HepG2 (cell line): ENCODE results near the gene BMPER. TPM values are rescaled to one million over a fixed set of nuclear protein-coding genes. Genes with fewer than 3 reads are reported as not detected.

Source experiments
- ATAC-seq: fragments of 200-7000 bp; cut with Tn5 transposase; 3 replicates; pipeline ENCODE4 v1.9.1; 2020; ENCODE audit warnings: mild to moderate bottlenecking, moderate library complexity
- BruUV-seq: library from RNA; stranded (reverse); fragments of 400-500 nt; replicated peaks from 2 replicates; lab custom pipeline; 2021; lab: Mats Ljungman, UMichigan
- CTCF ChIA-PET: fragments of 300-600 bp; formaldehyde crosslinking; extraction: SDS; loops from one replicate; lab custom pipeline; 2021; ENCODE audit warnings: low total read pairs, inconsistent platforms, low intra/inter-chr PET ratio; lab: Yijun Ruan, JAX
- POLR2A ChIA-PET: fragments of 350-600 bp; sonication (Branson Sonifier 250); formaldehyde crosslinking; loops from one replicate; lab custom pipeline; 2020; ENCODE audit warnings: antibody characterized with exemption, inconsistent platforms; lab: Yijun Ruan, JAX
- DNase-seq: peaks from one replicate; pipeline ENCODE4 v3.0.0-alpha.2; 2015; ENCODE audit warnings: low spot score
- FAIRE-seq: peaks from 3 replicates; lab custom pipeline; 2011; peaks lifted over from hg19 to GRCh38; lab: Jason Lieb, UNC
- H2AFZ ChIP-seq: one replicate; pipeline ENCODE4 v1.6.1; 2011; ENCODE audit warnings: low read length, inconsistent platforms
- H3K27ac ChIP-seq: fragments of 300-600 bp; 3 replicates; pipeline ENCODE4 v1.8.0; 2011; ENCODE audit warnings: mixed run types, mild to moderate bottlenecking, mixed read lengths, low read length, inconsistent platforms; ENCODE audit not compliant: insufficient read depth; ENCODE audit errors: extremely low read length
- H3K27me3 ChIP-seq, 2 experiments: fragments of 200-600 bp in 1 of 2; 2 replicates in 1 of 2; 3 replicates in 1 of 2; pipeline versions ENCODE4 v1.6.0 to v1.8.0; 2011; ENCODE audit warnings: low read length in 2 of 2, mild to moderate bottlenecking in 2 of 2, moderate library complexity in 2 of 2, inconsistent platforms in 1 of 2; ENCODE audit not compliant: insufficient read depth in 2 of 2, control insufficient read depth in 1 of 2
- H3K36me3 ChIP-seq, 2 experiments: fragments of 200-600 bp in 1 of 2; replicated peaks in 1 of 2; 2 replicates in 1 of 2; 3 replicates in 1 of 2; pipeline versions ENCODE4 v1.5.1 to v1.8.0; 2011; ENCODE audit warnings: low read length in 2 of 2, inconsistent platforms in 1 of 2; ENCODE audit not compliant: insufficient read depth in 2 of 2, control insufficient read depth in 1 of 2
- H3K4me1 ChIP-seq: 2 replicates; pipeline ENCODE4 v1.5.1; 2012; ENCODE audit warnings: low read length, inconsistent platforms; ENCODE audit not compliant: insufficient read depth
- H3K4me2 ChIP-seq: 2 replicates; pipeline ENCODE4 v1.6.0; 2011; ENCODE audit warnings: low read depth, low read length, inconsistent platforms
- H3K4me3 ChIP-seq, 3 experiments: fragments of 200-600 bp in 1 of 3; sonication (generic), shearing (Covaris generic) in 1 of 3; replicated peaks in 1 of 3; 2 replicates each; pipeline ENCODE4 v1.5.1; 2011 to 2016; ENCODE audit warnings: low read length in 3 of 3, inconsistent platforms in 2 of 3, low read depth in 2 of 3, mild to moderate bottlenecking in 2 of 3, control low read depth in 1 of 3, mixed read lengths in 1 of 3; ENCODE audit not compliant: insufficient read depth in 1 of 3
- H3K79me2 ChIP-seq: one replicate; pipeline ENCODE4 v1.6.1; 2011; ENCODE audit warnings: low read length, inconsistent platforms; ENCODE audit not compliant: insufficient read depth
- H3K9ac ChIP-seq: 2 replicates; pipeline ENCODE4 v1.6.0; 2011; ENCODE audit warnings: mild to moderate bottlenecking, low read depth, low read length, inconsistent platforms; ENCODE audit not compliant: insufficient read depth
- H3K9me3 ChIP-seq: 2 replicates; pipeline ENCODE4 v1.5.1; 2012; ENCODE audit warnings: mild to moderate bottlenecking, low read length
- H4K20me1 ChIP-seq: 2 replicates; pipeline ENCODE4 v1.6.0; 2011; ENCODE audit warnings: inconsistent platforms, mild to moderate bottlenecking, low read length, moderate library complexity; ENCODE audit not compliant: insufficient read depth
- PAX8 ChIP-seq: sonication (generic); formaldehyde crosslinking; IDR thresholded peaks from 2 replicates; pipeline ENCODE4 v1.8.0; 2022; ENCODE audit warnings: mild to moderate bottlenecking, missing genetic modification reagents, borderline replicate concordance
- ZNF746 ChIP-seq: sonication (generic); formaldehyde crosslinking; IDR thresholded peaks from 2 replicates; pipeline ENCODE4 v1.8.0; 2022; ENCODE audit warnings: mild to moderate bottlenecking, missing genetic modification reagents
- WGBS: methylation state at CpG from one replicate; pipeline ENCODE4 v1.1.6; 2017; ENCODE audit warnings: low lambda C conversion rate; 5-methylcytosine and 5-hydroxymethylcytosine counted together
- in situ Hi-C: cut with HindIII; loops from 2 replicates; pipeline ENCODE4 v1.10.0; 2017; ENCODE audit warnings: low pct_unique_long_range_greater_than_20kb; ENCODE audit not compliant: extremely low pct_ligation_motif_present
- intact Hi-C: fragments of 100-400 bp; cut with micrococcal nuclease; formaldehyde crosslinking; loops from one replicate; pipeline ENCODE4 v1.10.0; 2022; ENCODE audit not compliant: unreplicated experiment
- polyA plus RNA-seq, 8 experiments: library from polyadenylated mRNA; depleted of rRNA in 3 of 8; stranded (reverse) in 7 of 8; unstranded in 1 of 8; fragments of >200 nt; fragmentation: Illumina TruSeq in 4 of 8; extraction: Trizol in 4 of 8; gene quantifications; 2 replicates each; pipeline versions ENCODE4 v1.2.1 to v1.2.3, GENCODE V29; 2011 to 2016; ENCODE audit warnings: low read depth in 4 of 8, missing spikeins in 1 of 8, mixed read lengths in 1 of 8; ENCODE audit not compliant: insufficient read depth in 1 of 8
- total RNA-seq, 5 experiments: library from RNA; depleted of rRNA; stranded (reverse); fragments of >200 nt; fragmentation: Illumina TruSeq; extraction: Trizol; gene quantifications; 2 replicates each; pipeline ENCODE4 v1.2.3, GENCODE V29; 2016; ENCODE audit warnings: low read depth in 1 of 5
- TF ChIP-seq, protein P1 (sequence below): IDR thresholded peaks from 2 replicates; pipeline ENCODE4 v1.6.1; 2016; ENCODE audit warnings: low read depth, missing genetic modification reagents, missing compliant biosample characterization
- TF ChIP-seq, protein P2 (sequence below): sonication (generic); formaldehyde crosslinking; conservative IDR thresholded peaks from 2 replicates; pipeline ENCODE4 v1.8.0; 2022; ENCODE audit warnings: low read depth, missing genetic modification reagents

BMPER gene
- total and polyA plus RNA-seq, 2 of the 13 experiments (the other 11 are each of a cell fraction or from before 2014, with no cell fraction given) = not detected

DNA sequence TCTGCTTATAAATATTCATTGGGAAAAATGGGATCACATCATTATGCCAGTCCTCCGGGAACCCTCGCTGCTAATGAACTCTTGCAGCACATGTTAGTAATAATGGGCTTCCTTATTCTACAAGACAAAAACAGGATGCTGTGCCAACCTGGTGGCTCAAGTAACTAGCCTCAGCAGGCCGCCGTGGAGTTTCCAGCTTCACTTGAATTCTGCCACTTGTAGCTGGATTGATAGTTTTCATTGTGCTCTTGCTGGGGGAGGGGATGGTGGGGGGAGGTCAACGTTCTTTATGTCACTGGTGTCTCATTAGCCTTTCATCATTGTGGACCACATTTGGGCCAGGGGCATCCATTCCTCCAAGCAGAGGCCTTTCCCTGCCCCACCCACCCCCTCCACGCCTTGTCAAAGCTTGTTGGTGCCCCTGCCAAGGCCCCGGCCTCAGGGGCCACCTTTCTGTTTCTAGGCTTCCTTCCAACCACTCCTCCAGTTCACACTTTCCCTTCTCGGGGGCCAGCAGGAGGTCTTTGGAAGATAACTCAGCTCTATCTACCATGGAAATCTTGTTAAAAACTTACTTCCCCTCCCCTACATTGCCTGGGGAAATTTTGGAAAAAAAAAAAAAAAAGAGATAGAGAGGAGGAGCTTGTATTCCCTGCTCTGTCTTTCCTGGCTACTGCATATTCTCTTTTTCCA lies 153.9 kb downstream of the BMPER start:
- no peaks in the 10 kb centered on the region for H4K20me1 ChIP-seq
- TF ChIP-seq PAX8 (CRISPR knock-in tag) (no peak), ZNF746 (CRISPR knock-in tag) (no peak)
- TF ChIP-seq, protein P1, sequence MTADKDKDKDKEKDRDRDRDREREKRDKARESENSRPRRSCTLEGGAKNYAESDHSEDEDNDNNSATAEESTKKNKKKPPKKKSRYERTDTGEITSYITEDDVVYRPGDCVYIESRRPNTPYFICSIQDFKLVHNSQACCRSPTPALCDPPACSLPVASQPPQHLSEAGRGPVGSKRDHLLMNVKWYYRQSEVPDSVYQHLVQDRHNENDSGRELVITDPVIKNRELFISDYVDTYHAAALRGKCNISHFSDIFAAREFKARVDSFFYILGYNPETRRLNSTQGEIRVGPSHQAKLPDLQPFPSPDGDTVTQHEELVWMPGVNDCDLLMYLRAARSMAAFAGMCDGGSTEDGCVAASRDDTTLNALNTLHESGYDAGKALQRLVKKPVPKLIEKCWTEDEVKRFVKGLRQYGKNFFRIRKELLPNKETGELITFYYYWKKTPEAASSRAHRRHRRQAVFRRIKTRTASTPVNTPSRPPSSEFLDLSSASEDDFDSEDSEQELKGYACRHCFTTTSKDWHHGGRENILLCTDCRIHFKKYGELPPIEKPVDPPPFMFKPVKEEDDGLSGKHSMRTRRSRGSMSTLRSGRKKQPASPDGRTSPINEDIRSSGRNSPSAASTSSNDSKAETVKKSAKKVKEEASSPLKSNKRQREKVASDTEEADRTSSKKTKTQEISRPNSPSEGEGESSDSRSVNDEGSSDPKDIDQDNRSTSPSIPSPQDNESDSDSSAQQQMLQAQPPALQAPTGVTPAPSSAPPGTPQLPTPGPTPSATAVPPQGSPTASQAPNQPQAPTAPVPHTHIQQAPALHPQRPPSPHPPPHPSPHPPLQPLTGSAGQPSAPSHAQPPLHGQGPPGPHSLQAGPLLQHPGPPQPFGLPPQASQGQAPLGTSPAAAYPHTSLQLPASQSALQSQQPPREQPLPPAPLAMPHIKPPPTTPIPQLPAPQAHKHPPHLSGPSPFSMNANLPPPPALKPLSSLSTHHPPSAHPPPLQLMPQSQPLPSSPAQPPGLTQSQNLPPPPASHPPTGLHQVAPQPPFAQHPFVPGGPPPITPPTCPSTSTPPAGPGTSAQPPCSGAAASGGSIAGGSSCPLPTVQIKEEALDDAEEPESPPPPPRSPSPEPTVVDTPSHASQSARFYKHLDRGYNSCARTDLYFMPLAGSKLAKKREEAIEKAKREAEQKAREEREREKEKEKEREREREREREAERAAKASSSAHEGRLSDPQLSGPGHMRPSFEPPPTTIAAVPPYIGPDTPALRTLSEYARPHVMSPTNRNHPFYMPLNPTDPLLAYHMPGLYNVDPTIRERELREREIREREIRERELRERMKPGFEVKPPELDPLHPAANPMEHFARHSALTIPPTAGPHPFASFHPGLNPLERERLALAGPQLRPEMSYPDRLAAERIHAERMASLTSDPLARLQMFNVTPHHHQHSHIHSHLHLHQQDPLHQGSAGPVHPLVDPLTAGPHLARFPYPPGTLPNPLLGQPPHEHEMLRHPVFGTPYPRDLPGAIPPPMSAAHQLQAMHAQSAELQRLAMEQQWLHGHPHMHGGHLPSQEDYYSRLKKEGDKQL (CRISPR knock-in tag) = no peak
- TF ChIP-seq, protein P2, sequence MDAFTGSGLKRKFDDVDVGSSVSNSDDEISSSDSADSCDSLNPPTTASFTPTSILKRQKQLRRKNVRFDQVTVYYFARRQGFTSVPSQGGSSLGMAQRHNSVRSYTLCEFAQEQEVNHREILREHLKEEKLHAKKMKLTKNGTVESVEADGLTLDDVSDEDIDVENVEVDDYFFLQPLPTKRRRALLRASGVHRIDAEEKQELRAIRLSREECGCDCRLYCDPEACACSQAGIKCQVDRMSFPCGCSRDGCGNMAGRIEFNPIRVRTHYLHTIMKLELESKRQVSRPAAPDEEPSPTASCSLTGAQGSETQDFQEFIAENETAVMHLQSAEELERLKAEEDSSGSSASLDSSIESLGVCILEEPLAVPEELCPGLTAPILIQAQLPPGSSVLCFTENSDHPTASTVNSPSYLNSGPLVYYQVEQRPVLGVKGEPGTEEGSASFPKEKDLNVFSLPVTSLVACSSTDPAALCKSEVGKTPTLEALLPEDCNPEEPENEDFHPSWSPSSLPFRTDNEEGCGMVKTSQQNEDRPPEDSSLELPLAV = no peak
- no peak overlapping the region for H3K9ac ChIP-seq
- CTCF ChIA-PET = no interaction called here
- H3K79me2 ChIP-seq = no peaks in the 10 kb centered on the region
- 10% methylated on average over 6 of the region's 8 CpGs for WGBS
- ATAC-seq (no peak), DNase-seq (no peak), FAIRE-seq (no peak)
- H2AFZ ChIP-seq = no peak overlapping the region
- H3K36me3 ChIP-seq = no peaks in the 10 kb centered on the region
- in situ Hi-C loops = no loop called here
- no peak overlapping the region for H3K4me3 ChIP-seq
- H3K27me3 ChIP-seq = peaks cover 0 to 4% of the 10 kb centered on the region in 2 experiments; a peak in 1 of 5 replicates
- no peak overlapping the region for H3K27ac ChIP-seq
- POLR2A ChIA-PET = no interaction called here
- no peaks in the 10 kb centered on the region for H3K9me3 ChIP-seq
- no TSS peak for BruUV-seq
- H3K4me2 ChIP-seq = no peak overlapping the region
- intact Hi-C loops = no loop called here
- no peaks in the 10 kb centered on the region for H3K4me1 ChIP-seq
